ENCODE results near the gene DQX1.

- TF ChIP-seq CTCF (IDR thresholded peaks at IDR 0.05) (no peak), ZFX (IDR thresholded peaks at IDR 0.05; ENCODE audit: borderline replicate concordance) (no peak)
Observed at GRCh38 chr2:74474481-74474880, 51.5 kb downstream of the DQX1 start.

Measured in 22Rv1 (cell line).